H1 (cell line): ENCODE data around the gene FHIT. TPM values are rescaled to one million over a fixed set of nuclear protein-coding genes. Genes with fewer than 3 reads are reported as not detected.

Experiments
- CTCF ChIA-PET: fragments of 300-600 bp; sonication (Branson Sonifier 250); formaldehyde crosslinking; loops from one replicate; lab custom pipeline; 2021; ENCODE audit not compliant: partially characterized antibody; lab: Charles Lee
- POLR2A ChIA-PET: fragments of 300-600 bp; sonication (Branson Sonifier 250); formaldehyde crosslinking; loops from one replicate; lab custom pipeline; 2021; ENCODE audit warnings: inconsistent platforms; ENCODE audit not compliant: partially characterized antibody; lab: Charles Lee
- DNase-seq, 2 experiments: peaks; one replicate each; pipeline versions ENCODE4 v3.0.0 to v3.0.0-alpha.2; 2010 to 2022; ENCODE audit warnings: low spot score in 2 of 2, low read depth in 1 of 2, mixed read lengths in 1 of 2
- FAIRE-seq: peaks from 2 replicates; lab custom pipeline; 2011; peaks lifted over from hg19 to GRCh38; lab: Jason Lieb, UNC
- H2AFZ ChIP-seq: 2 replicates; pipeline ENCODE4 v1.8.1; 2012; ENCODE audit warnings: low read length, inconsistent platforms
- H2AK5ac ChIP-seq: 2 replicates; pipeline ENCODE4 v1.6.1; 2013; ENCODE audit warnings: low read depth, low read length
- H2BK120ac ChIP-seq: replicated peaks from 2 replicates; pipeline ENCODE3; 2013; ENCODE audit warnings: low read depth, low read length, inconsistent platforms
- H2BK12ac ChIP-seq: 2 replicates; pipeline ENCODE4 v1.6.1; 2013; ENCODE audit warnings: low read depth, low read length
- H2BK15ac ChIP-seq: 2 replicates; pipeline ENCODE4 v1.6.1; 2013; ENCODE audit warnings: low read length
- H2BK20ac ChIP-seq: 2 replicates; pipeline ENCODE4 v1.6.1; 2013; ENCODE audit warnings: low read length
- H2BK5ac ChIP-seq: 2 replicates; pipeline ENCODE4 v1.6.1; 2013; ENCODE audit warnings: low read depth, low read length
- H3K14ac ChIP-seq: 2 replicates; pipeline ENCODE4 v1.6.1; 2013; ENCODE audit warnings: inconsistent platforms; ENCODE audit not compliant: insufficient read length
- H3K18ac ChIP-seq: 2 replicates; pipeline ENCODE4 v1.6.1; 2013; ENCODE audit warnings: low read length; ENCODE audit errors: extremely low read depth
- H3K23ac ChIP-seq: 2 replicates; pipeline ENCODE4 v1.6.1; 2013; ENCODE audit warnings: inconsistent platforms; ENCODE audit not compliant: insufficient read length
- H3K23me2 ChIP-seq: 2 replicates; pipeline ENCODE4 v1.6.1; 2013; ENCODE audit warnings: low read depth, low read length
- H3K27ac ChIP-seq: 2 replicates; pipeline ENCODE4 v1.6.1; 2011; ENCODE audit warnings: low read depth, low read length, inconsistent platforms
- H3K27me3 ChIP-seq, 4 experiments: replicated peaks in 1 of 4; 1 replicate in 1 of 4; 2 replicates in 3 of 4; pipeline versions ENCODE4 v1.6.1 to v1.8.1; 2011 to 2013; ENCODE audit warnings: low read length in 3 of 4, mild to moderate bottlenecking in 3 of 4, inconsistent platforms in 2 of 4, mixed read lengths in 2 of 4, moderate library complexity in 1 of 4; ENCODE audit not compliant: control insufficient read depth in 3 of 4, insufficient read depth in 3 of 4; ENCODE audit errors: extremely low read depth in 1 of 4
- H3K36me3 ChIP-seq, 4 experiments: 2 replicates each; pipeline versions ENCODE4 v1.6.1 to v1.8.1; 2011 to 2013; ENCODE audit warnings: mild to moderate bottlenecking in 4 of 4, low read length in 3 of 4, moderate library complexity in 2 of 4, control low read depth in 1 of 4, inconsistent platforms in 1 of 4; ENCODE audit not compliant: insufficient read depth in 4 of 4, control insufficient read depth in 2 of 4
- H3K4ac ChIP-seq: replicated peaks from 2 replicates; pipeline ENCODE3; 2013; ENCODE audit warnings: low read length, low read depth, mixed read lengths, inconsistent platforms; ENCODE audit not compliant: insufficient read length
- H3K4me1 ChIP-seq, 4 experiments: replicated peaks in 1 of 4; 1 replicate in 1 of 4; 2 replicates in 3 of 4; pipeline versions ENCODE4 v1.6.1 to v1.8.1; 2011 to 2013; ENCODE audit warnings: low read length in 3 of 4, inconsistent platforms in 2 of 4, mixed read lengths in 1 of 4; ENCODE audit not compliant: insufficient read depth in 4 of 4, control insufficient read depth in 3 of 4
- H3K4me2 ChIP-seq, 2 experiments: 2 replicates each; pipeline versions ENCODE4 v1.6.1 to v1.8.1; 2011 to 2013; ENCODE audit warnings: low read depth in 2 of 2, low read length in 2 of 2, control low read depth in 1 of 2, inconsistent platforms in 1 of 2, mild to moderate bottlenecking in 1 of 2; ENCODE audit not compliant: insufficient read depth in 1 of 2
- H3K4me3 ChIP-seq, 4 experiments: fragments of 200-600, 300-600 bp in 1 of 4; sonication (generic), shearing (Covaris generic), sonication (Bioruptor Twin) in 1 of 4; 2 replicates each; pipeline versions ENCODE4 v1.5.1 to v1.8.1; 2011 to 2016; ENCODE audit warnings: low read length in 4 of 4, low read depth in 3 of 4, control low read depth in 2 of 4, inconsistent platforms in 2 of 4, mild to moderate bottlenecking in 2 of 4, mixed read lengths in 1 of 4, moderate library complexity in 1 of 4; ENCODE audit not compliant: insufficient read depth in 2 of 4; ENCODE audit errors: extremely low read depth in 1 of 4
- H3K56ac ChIP-seq: replicated peaks from 2 replicates; pipeline ENCODE3; 2013; ENCODE audit warnings: low read depth, mild to moderate bottlenecking, mixed read lengths, low read length, inconsistent platforms; ENCODE audit not compliant: insufficient read length
- H3K79me1 ChIP-seq: 2 replicates; pipeline ENCODE4 v1.6.1; 2013; ENCODE audit warnings: low read depth, low read length, control low read depth
- H3K79me2 ChIP-seq, 2 experiments: 2 replicates each; pipeline versions ENCODE4 v1.6.1 to v1.8.1; 2012 to 2013; ENCODE audit warnings: low read length in 2 of 2, mild to moderate bottlenecking in 2 of 2, inconsistent platforms in 1 of 2; ENCODE audit not compliant: insufficient read depth in 2 of 2, control insufficient read depth in 1 of 2
- H3K9ac ChIP-seq, 4 experiments: replicated peaks in 1 of 4; 1 replicate in 1 of 4; 2 replicates in 3 of 4; pipeline versions ENCODE4 v1.6.1 to v1.8.1; 2011 to 2013; ENCODE audit warnings: low read depth in 3 of 4, low read length in 3 of 4, control low read depth in 2 of 4, mild to moderate bottlenecking in 2 of 4, moderate library complexity in 2 of 4, inconsistent platforms in 1 of 4; ENCODE audit errors: extremely low read depth in 1 of 4
- H3K9me3 ChIP-seq, 2 experiments: 2 replicates each; pipeline versions ENCODE4 v1.6.1 to v1.8.1; 2012 to 2013; ENCODE audit warnings: mild to moderate bottlenecking in 2 of 2, moderate library complexity in 2 of 2, control low read depth in 1 of 2, inconsistent platforms in 1 of 2, low read depth in 1 of 2, low read length in 1 of 2, mixed read lengths in 1 of 2; ENCODE audit not compliant: insufficient read depth in 2 of 2
- H4K20me1 ChIP-seq, 2 experiments: replicated peaks in 1 of 2; 2 replicates each; pipeline versions ENCODE3 to v1.8.1; 2011 to 2013; ENCODE audit warnings: inconsistent platforms in 2 of 2, low read length in 2 of 2, mild to moderate bottlenecking in 1 of 2; ENCODE audit not compliant: insufficient read depth in 2 of 2, control insufficient read depth in 1 of 2
- H4K5ac ChIP-seq: 2 replicates; pipeline ENCODE4 v1.6.1; 2013; ENCODE audit warnings: low read length, low read depth, mixed read lengths, inconsistent platforms; ENCODE audit not compliant: insufficient read length
- H4K8ac ChIP-seq: 2 replicates; pipeline ENCODE4 v1.8.0; 2013; ENCODE audit warnings: mild to moderate bottlenecking, moderate library complexity, low read length, inconsistent platforms; ENCODE audit not compliant: insufficient read depth; ENCODE audit errors: extremely low read depth
- H4K91ac ChIP-seq: replicated peaks from 2 replicates; pipeline ENCODE3; 2013; ENCODE audit warnings: low read length, mixed read lengths, inconsistent platforms; ENCODE audit not compliant: insufficient read length
- ASH2L ChIP-seq: fragments of 200-600, 300-600 bp; sonication (generic); IDR thresholded peaks from one replicate; pipeline ENCODE4 v1.7.1; 2017; ENCODE audit warnings: low read length
- CTCF ChIP-seq, 3 experiments: IDR thresholded peaks; 1 replicate in 2 of 3; 2 replicates in 1 of 3; pipeline versions ENCODE4 v1.5.1 to v1.6.1; 2011; ENCODE audit warnings: low read length in 3 of 3, mild to moderate bottlenecking in 3 of 3, inconsistent platforms in 2 of 3, low read depth in 1 of 3, moderate library complexity in 1 of 3; ENCODE audit not compliant: insufficient read depth in 1 of 3; ENCODE audit errors: control extremely low read depth in 1 of 3
- WGBS, 2 experiments: shearing (Covaris generic) in 1 of 2; methylation state at CpG; one replicate each; pipeline versions ENCODE4 v1.1.6 to v1.1.7; 2013 to 2015; ENCODE audit warnings: low lambda C conversion rate in 2 of 2, mixed read lengths in 2 of 2, inconsistent platforms in 1 of 2, low coverage in 1 of 2, missing lambda C conversion rate in 1 of 2; ENCODE audit not compliant: insufficient replicate concordance in 2 of 2, insufficient coverage in 1 of 2, insufficient read length in 1 of 2; ENCODE audit errors: extremely low coverage in 1 of 2, missing lambda C conversion rate in 1 of 2; 5-methylcytosine and 5-hydroxymethylcytosine counted together
- polyA plus RNA-seq, 7 experiments: library from polyadenylated mRNA; depleted of rRNA in 3 of 7; stranded (reverse) in 5 of 7; unstranded in 2 of 7; fragments of >200 nt in 5 of 7; fragments of 200-250 nt in 2 of 7; gene quantifications; 1 replicate in 5 of 7; 2 replicates in 1 of 7; 4 replicates in 1 of 7; pipeline versions ENCODE4 v1.2.1 to v1.2.3, GENCODE V29; 2011 to 2013; ENCODE audit warnings: missing spikeins in 2 of 7, mixed read lengths in 2 of 7
- total RNA-seq: library from RNA; stranded (reverse); fragmentation: NEBNext Ultra II Directional; extraction: Animal tissue kit (Norgen Biotek cat#: 25700); gene quantifications from 2 replicates; pipeline ENCODE4 v1.2.1, GENCODE V29; 2021

Gene FHIT
- total and polyA plus RNA-seq, 2 of the 8 experiments (the other 6 are each of a cell fraction or from before 2014, with no cell fraction given), result 1.2 to 3.2 TPM

- H2BK15ac ChIP-seq, result no peak overlapping the region
- H3K56ac ChIP-seq, result no peak overlapping the region
- no peaks in the 10 kb centered on the region for H3K79me2 ChIP-seq
- peaks cover 0 to 6% (median 0%) of the 10 kb centered on the region in 4 experiments; a peak in 1 of 7 replicates for H3K4me1 ChIP-seq
- H4K5ac ChIP-seq, result no peak overlapping the region
- H2AFZ ChIP-seq, result no peak overlapping the region
- H2BK12ac ChIP-seq, result no peak overlapping the region
- H3K27ac ChIP-seq, result no peak overlapping the region
- H2BK120ac ChIP-seq, result no peak overlapping the region
- H4K91ac ChIP-seq, result no peak overlapping the region
- no peak overlapping the region for H3K23ac ChIP-seq
- no peak overlapping the region for H2AK5ac ChIP-seq
- no peaks in the 10 kb centered on the region for H3K79me1 ChIP-seq
- no peak overlapping the region for H3K4ac ChIP-seq
- no peak overlapping the region for H3K4me3 ChIP-seq
- H3K14ac ChIP-seq, result no peak overlapping the region
- no peaks in the 10 kb centered on the region for H3K23me2 ChIP-seq
- POLR2A ChIA-PET, result no interaction called here
- H3K9me3 ChIP-seq, result no peaks in the 10 kb centered on the region
- 95% methylated on average over 2 of the region's 2 CpGs; no CpG with 5 or more reads in 1 of the 2 experiments for WGBS, 2 experiments
- FAIRE-seq (no peak), DNase-seq (no peak)
- no peak overlapping the region for H3K4me2 ChIP-seq
- no peaks in the 10 kb centered on the region for H3K36me3 ChIP-seq
- H4K8ac ChIP-seq, result no peak overlapping the region
- no peak overlapping the region for H3K18ac ChIP-seq
- CTCF ChIA-PET, result no interaction called here
- H3K27me3 ChIP-seq, result no peaks in the 10 kb centered on the region
- H2BK5ac ChIP-seq, result no peak overlapping the region
- TF ChIP-seq ASH2L, result no peak
- TF ChIP-seq CTCF (IDR thresholded peaks at IDR 0.05; ENCODE audit: control extremely low read depth in 1 of 3, insufficient read depth in 1 of 3, low read depth in 1 of 3, low read length in 3 of 3), result no peak
- H2BK20ac ChIP-seq, result no peak overlapping the region
- no peaks in the 10 kb centered on the region for H4K20me1 ChIP-seq
- no peak overlapping the region for H3K9ac ChIP-seq
These were observed 1260.3 kb downstream of the FHIT start for GRCh38 chr3:59990915-59991314.
